ENCODE results near the gene ZNF254.
"Not testable (repeated sequence)": the region's sequence is repeated elsewhere in the genome, so short reads cannot be mapped to it uniquely, and the experiment has no call there.

The ZNF254 gene

GRCh38 chr19:24078680-24079079, 8.3 kb upstream of the ZNF254 start:
- H3K27ac ChIP-seq: no peak overlapping the region
- H3K4me3 ChIP-seq: no peak overlapping the region
- no peaks in the 10 kb centered on the region for H3K9me3 ChIP-seq (ENCODE audit: low read depth, low read length)
- no peak for DNase-seq (ENCODE audit: low read depth, low spot score)
- H3K9ac ChIP-seq (ENCODE audit: insufficient read length): no peak overlapping the region
- H3K36me3 ChIP-seq (ENCODE audit: insufficient read depth, low read length): peaks cover 21% of the 10 kb centered on the region
- TF ChIP-seq EZH2 (IDR thresholded peaks at IDR 0.05) (no peak), FOXP2 (optimal IDR thresholded peaks at IDR 0.05; ENCODE audit: control extremely low read depth, extremely low read length, insufficient read depth) (no peak), POLR2AphosphoS5 (IDR thresholded peaks at IDR 0.05; ENCODE audit: borderline replicate concordance, low read depth, low read length) (no peak)

- Histone ChIP-seq H3K9ac (ENCODE audit: insufficient read length) (no peak overlapping the region), H3K36me3 (ENCODE audit: insufficient read depth, low read length) (peaks cover 14% of the 10 kb centered on the region; the same call in 1 of the 2 replicates), H3K27ac (no peak overlapping the region), H3K4me3 (no peak overlapping the region), H3K9me3 (ENCODE audit: low read depth, low read length) (no peaks in the 10 kb centered on the region)
- no peak for DNase-seq (ENCODE audit: low read depth, low spot score)
- no peak for TF ChIP-seq POLR2AphosphoS5 (IDR thresholded peaks at IDR 0.05; ENCODE audit: borderline replicate concordance, low read depth, low read length)
- TF ChIP-seq EZH2 (IDR thresholded peaks at IDR 0.05): no peak
- no peak for TF ChIP-seq FOXP2 (optimal IDR thresholded peaks at IDR 0.05; ENCODE audit: control extremely low read depth, extremely low read length, insufficient read depth)
These were observed 5.9 kb upstream of the ZNF254 start for GRCh38 chr19:24081056-24081455.

- TF ChIP-seq EZH2 (IDR thresholded peaks at IDR 0.05): no peak
- TF ChIP-seq POLR2AphosphoS5 (IDR thresholded peaks at IDR 0.05; ENCODE audit: borderline replicate concordance, low read depth, low read length): no peak
- TF ChIP-seq FOXP2 (optimal IDR thresholded peaks at IDR 0.05; ENCODE audit: control extremely low read depth, extremely low read length, insufficient read depth): no peak
- H3K4me3 ChIP-seq: no peak overlapping the region
- peaks cover 9% of the 10 kb centered on the region; the same call in 1 of the 2 replicates for H3K9me3 ChIP-seq (ENCODE audit: low read depth, low read length)
- no peak overlapping the region for H3K9ac ChIP-seq (ENCODE audit: insufficient read length)
- DNase-seq (ENCODE audit: low read depth, low spot score): no peak
- peaks cover 16% of the 10 kb centered on the region for H3K36me3 ChIP-seq (ENCODE audit: insufficient read depth, low read length)
- H3K27ac ChIP-seq: no peak overlapping the region
These were observed 11.4 kb downstream of the ZNF254 start for GRCh38 chr19:24098359-24098758.

GRCh38 chr19:24099829-24100228, 12.8 kb downstream of the ZNF254 start:
- Histone ChIP-seq H3K9ac (ENCODE audit: insufficient read length) (no peak overlapping the region), H3K9me3 (ENCODE audit: low read depth, low read length) (0 out of 2 replicates have a peak, but pooled peaks cover 6% of the 10 kb centered on the region), H3K36me3 (ENCODE audit: insufficient read depth, low read length) (peaks cover 13% of the 10 kb centered on the region), H3K4me3 (no peak overlapping the region), H3K27ac (no peak overlapping the region)
- TF ChIP-seq FOXP2 (optimal IDR thresholded peaks at IDR 0.05; ENCODE audit: control extremely low read depth, extremely low read length, insufficient read depth): no peak
- no peak for TF ChIP-seq POLR2AphosphoS5 (IDR thresholded peaks at IDR 0.05; ENCODE audit: borderline replicate concordance, low read depth, low read length)
- TF ChIP-seq EZH2 (IDR thresholded peaks at IDR 0.05): no peak
- DNase-seq (ENCODE audit: low read depth, low spot score): no peak

GRCh38 chr19:24100597-24100996, 13.6 kb downstream of the ZNF254 start:
- DNase-seq (ENCODE audit: low read depth, low spot score); H3K9me3 ChIP-seq (ENCODE audit: low read depth, low read length): not testable (repeated sequence)

GRCh38 chr19:24101459-24102115, 14.6 kb downstream of the ZNF254 start:
- peaks cover 23% of the 10 kb centered on the region for H3K36me3 ChIP-seq (ENCODE audit: insufficient read depth, low read length)
- H3K4me3 ChIP-seq: no peak overlapping the region
- no peak overlapping the region for H3K9ac ChIP-seq (ENCODE audit: insufficient read length)
- DNase-seq (ENCODE audit: low read depth, low spot score): no peak
- 0 out of 2 replicates have a peak, but pooled peaks cover 1% of the 10 kb centered on the region for H3K9me3 ChIP-seq (ENCODE audit: low read depth, low read length)
- TF ChIP-seq POLR2AphosphoS5 (IDR thresholded peaks at IDR 0.05; ENCODE audit: borderline replicate concordance, low read depth, low read length) (no peak), EZH2 (IDR thresholded peaks at IDR 0.05) (no peak), FOXP2 (optimal IDR thresholded peaks at IDR 0.05; ENCODE audit: control extremely low read depth, extremely low read length, insufficient read depth) (no peak)
- H3K27ac ChIP-seq: no peak overlapping the region

More at GRCh38 chr19:24100597-24100996, 13.6 kb downstream of the ZNF254 start:
- H3K9ac ChIP-seq (ENCODE audit: insufficient read length); H3K27ac ChIP-seq; H3K4me3 ChIP-seq: not testable (repeated sequence)
- peaks cover 17% of the 10 kb centered on the region for H3K36me3 ChIP-seq (ENCODE audit: insufficient read depth, low read length)

- H3K9me3 ChIP-seq (ENCODE audit: low read depth, low read length): peaks cover 25% of the 10 kb centered on the region; the same call in 1 of the 2 replicates
- no peak overlapping the region for H3K9ac ChIP-seq (ENCODE audit: insufficient read length)
- DNase-seq (ENCODE audit: low read depth, low spot score): no peak
- peaks cover 24% of the 10 kb centered on the region for H3K36me3 ChIP-seq (ENCODE audit: insufficient read depth, low read length)
- no peak overlapping the region for H3K4me3 ChIP-seq
- no peak overlapping the region for H3K27ac ChIP-seq
- TF ChIP-seq POLR2AphosphoS5 (IDR thresholded peaks at IDR 0.05; ENCODE audit: borderline replicate concordance, low read depth, low read length) (no peak), EZH2 (IDR thresholded peaks at IDR 0.05) (no peak), FOXP2 (optimal IDR thresholded peaks at IDR 0.05; ENCODE audit: control extremely low read depth, extremely low read length, insufficient read depth) (no peak)
These were observed 40.6 kb downstream of the ZNF254 start for GRCh38 chr19:24127601-24128000.

GRCh38 chr19:24140099-24140498, 53.1 kb downstream of the ZNF254 start:
- Histone ChIP-seq H3K4me3 (no peak overlapping the region), H3K9ac (ENCODE audit: insufficient read length) (no peak overlapping the region), H3K9me3 (ENCODE audit: low read depth, low read length) (no peaks in the 10 kb centered on the region), H3K36me3 (ENCODE audit: insufficient read depth, low read length) (no peaks in the 10 kb centered on the region), H3K27ac (no peak overlapping the region)
- TF ChIP-seq FOXP2 (optimal IDR thresholded peaks at IDR 0.05; ENCODE audit: control extremely low read depth, extremely low read length, insufficient read depth): no peak
- no peak for TF ChIP-seq POLR2AphosphoS5 (IDR thresholded peaks at IDR 0.05; ENCODE audit: borderline replicate concordance, low read depth, low read length)
- no peak for TF ChIP-seq EZH2 (IDR thresholded peaks at IDR 0.05)
- no peak for DNase-seq (ENCODE audit: low read depth, low spot score)

- H3K36me3 ChIP-seq (ENCODE audit: insufficient read depth, low read length): no peaks in the 10 kb centered on the region
- no peak overlapping the region for H3K9ac ChIP-seq (ENCODE audit: insufficient read length)
- DNase-seq (ENCODE audit: low read depth, low spot score): no peak
- TF ChIP-seq FOXP2 (optimal IDR thresholded peaks at IDR 0.05; ENCODE audit: control extremely low read depth, extremely low read length, insufficient read depth) (no peak), EZH2 (IDR thresholded peaks at IDR 0.05) (no peak), POLR2AphosphoS5 (IDR thresholded peaks at IDR 0.05; ENCODE audit: borderline replicate concordance, low read depth, low read length) (no peak)
- H3K27ac ChIP-seq: no peak overlapping the region
- H3K9me3 ChIP-seq (ENCODE audit: low read depth, low read length): no peaks in the 10 kb centered on the region
- no peak overlapping the region for H3K4me3 ChIP-seq
These were observed 53.6 kb downstream of the ZNF254 start for GRCh38 chr19:24140591-24140990.
